HG02642 (cell line): ENCODE results near the gene COL2A1.

Experiments
- ATAC-seq: cut with Tn5 transposase; IDR thresholded peaks from one replicate; pipeline ENCODE4 v1.9.1; 2021; ENCODE audit warnings: mild to moderate bottlenecking; ENCODE audit not compliant: unreplicated experiment, poor library complexity

Gene COL2A1

DNA sequence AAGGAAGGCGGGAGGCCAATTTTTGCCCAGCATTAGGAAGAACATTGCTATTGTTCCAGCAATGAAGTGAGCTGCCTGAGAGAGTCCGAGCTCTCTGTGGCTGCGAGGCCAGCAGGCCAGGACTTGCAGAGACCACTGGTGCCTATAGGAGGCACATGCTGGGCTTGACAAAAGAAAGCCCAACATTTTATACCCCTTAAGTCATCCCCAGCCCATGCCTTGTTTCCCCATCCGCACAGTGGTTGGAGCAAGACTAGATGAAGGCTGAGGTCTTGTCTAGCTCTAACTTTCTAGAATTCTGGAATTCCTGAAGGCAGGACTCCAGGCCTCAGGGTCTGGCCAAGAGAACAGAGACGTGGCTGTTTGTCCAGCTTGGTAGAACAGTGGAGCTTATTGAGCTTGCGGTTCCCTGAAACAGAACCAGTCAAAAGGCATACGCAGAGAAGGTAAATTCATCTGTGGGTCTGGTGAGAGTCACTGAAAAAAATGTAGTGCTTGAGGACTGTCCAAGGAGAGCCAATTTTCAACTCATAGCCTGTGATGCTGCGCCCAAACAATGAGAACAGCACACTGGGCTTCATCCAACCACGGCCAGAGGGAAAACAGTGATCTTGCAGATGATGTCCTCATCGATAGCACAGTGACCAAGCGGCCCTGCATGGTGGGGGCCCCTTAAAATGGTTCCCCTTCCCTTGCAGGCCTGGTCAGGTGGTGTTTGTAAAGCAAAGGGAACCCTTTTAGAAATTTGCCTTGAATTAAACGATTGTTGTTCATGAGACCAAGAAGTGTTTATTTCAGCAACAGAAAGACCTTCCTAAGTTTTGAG is 27.1 kb upstream of the COL2A1 start:
- no peak for ATAC-seq

GRCh38 chr12:48030173-48030650 is 25.9 kb upstream of the COL2A1 start:
- no peak for ATAC-seq

DNA sequence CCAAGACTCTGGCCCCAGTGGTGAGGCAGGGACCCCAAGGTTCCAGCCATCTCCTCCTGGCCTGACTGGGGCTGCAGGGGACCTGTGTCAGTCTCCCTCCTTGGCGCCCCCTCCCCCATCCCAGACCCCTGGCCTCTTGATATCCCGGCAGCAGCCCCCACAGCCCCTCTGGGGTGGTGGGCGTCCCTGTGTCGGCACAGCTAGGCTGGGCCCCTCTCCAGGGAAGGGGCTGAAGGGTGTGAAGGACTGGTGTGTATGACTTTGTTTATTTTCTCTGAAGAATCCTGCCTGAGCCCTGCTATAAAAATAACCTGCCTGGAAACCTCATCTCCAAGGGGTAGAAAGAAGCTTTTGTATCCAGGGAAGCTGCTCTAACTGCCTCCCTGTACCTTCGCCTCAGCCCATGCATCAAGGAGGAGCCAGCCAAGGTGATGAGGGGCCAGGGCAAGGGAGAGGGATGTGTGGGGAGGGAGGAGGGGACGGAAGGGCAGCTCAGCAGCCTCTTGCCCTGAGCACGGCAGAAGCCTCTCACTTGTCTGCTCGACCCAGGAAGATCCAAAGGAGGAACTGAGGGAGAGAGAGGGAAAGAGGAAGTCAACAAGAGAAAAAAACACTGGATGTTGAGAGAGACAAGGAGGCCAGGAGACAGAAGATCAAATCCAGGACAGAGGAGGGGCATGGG is 25.4 kb upstream of the COL2A1 start:
- no peak for ATAC-seq

- ATAC-seq, result no peak
These were observed 24.5 kb upstream of the COL2A1 start for GRCh38 chr12:48028541-48029431.

DNA sequence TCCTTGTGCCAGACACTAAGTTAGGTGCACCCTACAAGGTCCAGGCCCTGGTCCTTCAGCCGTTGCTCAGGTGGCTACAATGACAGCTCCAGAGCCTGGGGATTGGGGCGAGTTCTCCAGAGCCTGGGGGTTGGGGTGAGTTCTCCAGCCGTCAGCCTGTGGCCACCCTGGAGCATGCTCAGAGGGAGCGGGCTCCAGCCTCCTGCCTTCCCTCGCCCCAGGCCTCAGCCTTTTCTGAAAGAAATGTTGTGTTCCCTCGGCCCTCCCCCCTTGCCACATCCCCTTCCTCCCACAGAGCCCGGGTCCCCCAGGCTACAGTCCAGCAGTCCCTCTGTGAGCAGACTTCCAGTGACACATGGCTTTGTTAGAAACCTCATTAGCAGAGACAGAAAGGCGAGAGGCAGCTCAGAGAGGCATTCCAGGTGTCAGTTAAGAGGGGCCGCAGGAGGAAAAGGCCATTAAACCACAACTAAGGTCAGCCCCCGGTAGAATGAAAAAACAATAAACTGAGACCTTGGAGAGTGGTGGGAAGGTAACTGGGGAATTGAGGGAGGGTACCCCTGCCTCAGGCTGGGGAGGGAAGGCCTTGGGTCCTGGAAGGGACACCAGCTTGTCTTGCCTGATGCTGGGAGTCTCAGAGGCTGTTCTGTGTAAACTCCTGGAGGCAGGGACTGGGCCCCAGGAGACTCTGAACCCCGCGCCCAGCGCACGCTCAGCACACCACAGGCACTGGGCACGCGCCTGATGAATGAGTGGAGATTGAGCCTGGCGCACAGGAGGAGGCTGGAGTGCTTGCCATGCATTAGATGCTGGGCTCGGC is 23.1 kb upstream of the COL2A1 start:
- ATAC-seq, result no peak

- no peak for ATAC-seq
These were observed 22.0 kb upstream of the COL2A1 start for GRCh38 chr12:48026060-48026827.

GRCh38 chr12:48025281-48025680 is 21.0 kb upstream of the COL2A1 start:
- ATAC-seq, result no peak

GRCh38 chr12:48024735-48025134 is 20.5 kb upstream of the COL2A1 start:
- ATAC-seq, result no peak

- ATAC-seq, result no peak
These were observed 19.1 kb upstream of the COL2A1 start for GRCh38 chr12:48023386-48023785.

GRCh38 chr12:48022676-48023385 is 18.6 kb upstream of the COL2A1 start:
- no peak for ATAC-seq

DNA sequence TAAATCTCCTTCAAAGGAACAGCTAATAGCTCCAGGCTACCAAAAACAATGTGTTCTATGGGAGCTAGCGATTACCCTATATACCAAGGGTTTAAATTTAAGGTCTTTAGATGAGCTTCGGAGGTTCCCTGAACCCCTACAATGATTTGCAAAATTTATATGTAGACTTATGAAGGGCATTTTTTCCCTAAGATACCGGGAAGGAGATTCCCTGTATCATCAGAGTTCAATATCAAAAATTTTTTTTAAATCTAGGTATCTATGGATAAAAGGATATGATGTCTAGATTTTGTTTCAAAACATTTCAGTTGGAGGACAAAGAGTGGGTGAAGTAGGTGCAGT is 17.9 kb upstream of the COL2A1 start:
- ATAC-seq, result no peak

GRCh38 chr12:48021485-48022179 is 17.4 kb upstream of the COL2A1 start:
- ATAC-seq, result no peak

- no peak for ATAC-seq
These were observed 15.5 kb upstream of the COL2A1 start for GRCh38 chr12:48019639-48020265.

- no peak for ATAC-seq
These were observed 14.3 kb upstream of the COL2A1 start for GRCh38 chr12:48018618-48018995.

- no peak for ATAC-seq
These were observed 13.8 kb upstream of the COL2A1 start for GRCh38 chr12:48017921-48018617.

GRCh38 chr12:48017496-48017895 is 13.2 kb upstream of the COL2A1 start:
- no peak for ATAC-seq

GRCh38 chr12:48016373-48017020 is 12.2 kb upstream of the COL2A1 start:
- ATAC-seq, result no peak
